HCT116 (cell line): ENCODE measurements around the gene SUMO3. TPM values are rescaled to one million over a fixed set of nuclear protein-coding genes. Genes with fewer than 3 reads are reported as not detected.

ENCODE experiments used
- ATAC-seq: fragments of 200-7000 bp; cut with Tn5 transposase; 2 replicates; pipeline ENCODE4 v1.9.1; 2020; ENCODE audit warnings: mild to moderate bottlenecking, moderate library complexity
- BruUV-seq: library from RNA; stranded (reverse); fragments of 400-500 nt; replicated peaks from 2 replicates; lab custom pipeline; 2021; lab: Mats Ljungman, UMichigan
- CTCF ChIA-PET: fragments of 300-600 bp; sonication (Branson Sonifier 250); formaldehyde crosslinking; loops from one replicate; lab custom pipeline; 2021; ENCODE audit warnings: antibody characterized with exemption; lab: Charles Lee
- POLR2A ChIA-PET: fragments of 300-600, 350-600 bp; sonication (Branson Sonifier 250); formaldehyde crosslinking; loops from one replicate; lab custom pipeline; 2021; ENCODE audit warnings: antibody characterized with exemption; lab: Charles Lee
- RAD21 ChIA-PET, 2 experiments: fragments of 300-600 bp; sonication (Branson Sonifier 250); formaldehyde crosslinking; loops; one replicate each; lab custom pipeline; 2023; ENCODE audit warnings: low total read pairs in 2 of 2; ENCODE audit not compliant: uncharacterized antibody in 2 of 2, unreplicated experiment in 2 of 2, low non-redundant PET in 1 of 2; lab: Charles Lee
- DNase-seq: peaks from one replicate; pipeline ENCODE4 v3.0.0-alpha.2; 2010; ENCODE audit warnings: low read depth, low spot score
- H2AFZ ChIP-seq: fragments of 200-600 bp; shearing (Covaris generic), sonication (generic); 2 replicates; pipeline ENCODE4 v1.6.1; 2017; ENCODE audit warnings: low read depth, mixed run types, mixed read lengths, antibody characterized with exemption, low read length; ENCODE audit not compliant: poor library complexity, severe bottlenecking
- H3K27ac ChIP-seq: 2 replicates; pipeline ENCODE4 v1.5.1; 2012; ENCODE audit warnings: low read depth, low read length
- H3K27me3 ChIP-seq: fragments of 200-600 bp; sonication (generic); 2 replicates; pipeline ENCODE4 v1.6.1; 2016; ENCODE audit warnings: mixed run types, low read length, mixed read lengths; ENCODE audit not compliant: insufficient read depth
- H3K36me3 ChIP-seq, 2 experiments: fragments of 200-500 bp in 1 of 2; fragments of 200-600 bp in 1 of 2; sonication (Bioruptor generic) in 1 of 2; sonication (generic) in 1 of 2; 2 replicates each; pipeline versions ENCODE4 v1.5.1 to v1.6.1; 2014 to 2016; ENCODE audit warnings: low read length in 2 of 2, inconsistent platforms in 1 of 2, mixed read lengths in 1 of 2, mixed run types in 1 of 2; ENCODE audit not compliant: insufficient read depth in 2 of 2, control insufficient read depth in 1 of 2
- H3K4me1 ChIP-seq, 2 experiments: fragments of 200-600 bp in 1 of 2; sonication (generic) in 1 of 2; 2 replicates each; pipeline versions ENCODE4 v1.5.1 to v1.6.1; 2012 to 2017; ENCODE audit warnings: low read length in 2 of 2, inconsistent platforms in 1 of 2, mild to moderate bottlenecking in 1 of 2, mixed read lengths in 1 of 2, mixed run types in 1 of 2, moderate library complexity in 1 of 2; ENCODE audit not compliant: insufficient read depth in 2 of 2, control insufficient read depth in 1 of 2
- H3K4me2 ChIP-seq: fragments of 200-600 bp; sonication (generic); 2 replicates; pipeline ENCODE4 v1.6.1; 2017; ENCODE audit warnings: mixed run types, low read length, mixed read lengths
- H3K4me3 ChIP-seq, 2 experiments: fragments of 200-600 bp in 1 of 2; sonication (generic) in 1 of 2; replicated peaks in 1 of 2; 2 replicates each; pipeline ENCODE4 v1.5.1; 2011 to 2016; ENCODE audit warnings: low read length in 2 of 2, control low read depth in 1 of 2, low read depth in 1 of 2, mild to moderate bottlenecking in 1 of 2, mixed read lengths in 1 of 2, mixed run types in 1 of 2
- H3K79me2 ChIP-seq: fragments of 200-600 bp; sonication (generic); 2 replicates; pipeline ENCODE4 v1.6.1; 2017; ENCODE audit warnings: mild to moderate bottlenecking, mixed run types, low read length, moderate library complexity, mixed read lengths; ENCODE audit not compliant: insufficient read depth
- H3K9ac ChIP-seq: fragments of 200-600 bp; sonication (generic); 2 replicates; pipeline ENCODE4 v1.6.1; 2016; ENCODE audit warnings: low read length, mixed read lengths
- H3K9me2 ChIP-seq: fragments of 200-600 bp; sonication (generic), shearing (Covaris generic); 2 replicates; pipeline ENCODE4 v1.6.1; 2017; ENCODE audit warnings: mixed run types, mild to moderate bottlenecking, moderate library complexity; ENCODE audit not compliant: insufficient read depth
- H3K9me3 ChIP-seq, 2 experiments: fragments of 200-500 bp in 1 of 2; fragments of 200-600 bp in 1 of 2; sonication (Bioruptor generic) in 1 of 2; sonication (generic) in 1 of 2; 2 replicates each; pipeline ENCODE4 v1.6.1; 2014 to 2017; ENCODE audit warnings: low read length in 2 of 2, mixed read lengths in 2 of 2, inconsistent platforms in 1 of 2, low read depth in 1 of 2, mild to moderate bottlenecking in 1 of 2, mixed run types in 1 of 2, moderate library complexity in 1 of 2; ENCODE audit not compliant: control insufficient read depth in 1 of 2, insufficient read depth in 1 of 2
- H4K20me1 ChIP-seq: fragments of 200-600 bp; sonication (generic), shearing (Covaris generic); 2 replicates; pipeline ENCODE4 v1.6.1; 2017; ENCODE audit warnings: mixed run types, mild to moderate bottlenecking, moderate library complexity; ENCODE audit not compliant: insufficient read depth
- CBX3 ChIP-seq: IDR thresholded peaks from 2 replicates; pipeline ENCODE4 v1.6.1; 2012; ENCODE audit warnings: low read depth
- CTCF ChIP-seq, 3 experiments: fragments of 200-600 bp in 1 of 3; sonication (generic) in 1 of 3; IDR thresholded peaks in 2 of 3; conservative IDR thresholded peaks in 1 of 3; 2 replicates each; pipeline ENCODE4 v1.5.1; 2012 to 2017; ENCODE audit warnings: low read depth in 2 of 3, low read length in 2 of 3, antibody characterized with exemption in 1 of 3, borderline replicate concordance in 1 of 3, control low read depth in 1 of 3, mild to moderate bottlenecking in 1 of 3, mixed read lengths in 1 of 3, mixed run types in 1 of 3, moderate library complexity in 1 of 3; ENCODE audit not compliant: insufficient read depth in 1 of 3
- POLR2A ChIP-seq: IDR thresholded peaks from 2 replicates; pipeline ENCODE4 v1.7.0; 2011; ENCODE audit warnings: borderline replicate concordance; ENCODE audit not compliant: insufficient read depth, insufficient read length; ENCODE audit errors: extremely low read depth
- RAD21 ChIP-seq: IDR thresholded peaks from 2 replicates; pipeline ENCODE4 v1.6.1; 2012; ENCODE audit warnings: low read depth, mild to moderate bottlenecking
- SIN3A ChIP-seq: IDR thresholded peaks from 2 replicates; pipeline ENCODE4 v1.6.1; 2012; ENCODE audit warnings: low read depth
- intact Hi-C: fragments of 100-400 bp; cut with micrococcal nuclease; formaldehyde crosslinking; loops from 2 replicates; pipeline ENCODE4 v1.10.0; 2022
- total RNA-seq: library from RNA; stranded (reverse); gene quantifications from one replicate; pipeline ENCODE4 v1.2.1, GENCODE V29; 2021; ENCODE audit not compliant: unreplicated experiment

The SUMO3 gene
- total RNA-seq, 1 experiment from 2014 or later, result 31.5 TPM

GRCh38 chr21:44857127-44857892, 39.4 kb upstream of the SUMO3 start:
- Histone ChIP-seq H2AFZ (no peak overlapping the region), H3K27ac (no peak overlapping the region), H3K4me2 (no peak overlapping the region), H3K9ac (no peak overlapping the region), H3K9me3 (no peaks in the 10 kb centered on the region), H3K4me1 (no peaks in the 10 kb centered on the region; a peak in 1 of 4 replicates), H4K20me1 (no peaks in the 10 kb centered on the region), H3K27me3 (no peaks in the 10 kb centered on the region), H3K4me3 (no peak overlapping the region), H3K9me2 (no peaks in the 10 kb centered on the region), H3K79me2 (peaks cover 57% of the 10 kb centered on the region), H3K36me3 (peaks cover 32% of the 10 kb centered on the region in 2 experiments)
- DNase-seq (no peak), ATAC-seq (no peak)
- no peak for TF ChIP-seq CBX3
- TF ChIP-seq SIN3A, result no peak
- intact Hi-C loops, result no loop called here
- ChIA-PET RAD21 (no interaction called here), POLR2A (no interaction called here), CTCF (interaction anchor here (0.8 kb wide), 1 partner anchor 64 kb away, joined by 3 read pairs; no protein-coding TSS in a partner anchor)
- no TSS peak for BruUV-seq

GRCh38 chr21:44856131-44856530, 38.3 kb upstream of the SUMO3 start:
- BruUV-seq, result no TSS peak

More at GRCh38 chr21:44856131-44856530, 38.3 kb upstream of the SUMO3 start:
- no peaks in the 10 kb centered on the region for H3K27me3 ChIP-seq
- no peak overlapping the region for H2AFZ ChIP-seq
- ATAC-seq (no peak), DNase-seq (no peak)
- intact Hi-C loops, result no loop called here
- peaks cover 45% of the 10 kb centered on the region for H3K79me2 ChIP-seq
- ChIA-PET RAD21 (no interaction called here), POLR2A (no interaction called here), CTCF (no interaction called here)
- no peaks in the 10 kb centered on the region for H4K20me1 ChIP-seq
- H3K27ac ChIP-seq, result no peak overlapping the region
- TF ChIP-seq POLR2A, result no peak
- no peak for TF ChIP-seq CTCF (IDR thresholded peaks at IDR 0.05 in 2 of 3, conservative IDR thresholded peaks at IDR 0.05 in 1 of 3; ENCODE audit: borderline replicate concordance in 1 of 3, insufficient read depth in 1 of 3, low read depth in 2 of 3, low read length in 2 of 3)
- TF ChIP-seq SIN3A, result no peak
- TF ChIP-seq RAD21, result no peak
- H3K9me2 ChIP-seq, result no peaks in the 10 kb centered on the region
- H3K4me3 ChIP-seq, result no peak overlapping the region
- peaks cover 35 to 38% of the 10 kb centered on the region in 2 experiments for H3K36me3 ChIP-seq
- H3K4me1 ChIP-seq, result no peaks in the 10 kb centered on the region; a peak in 1 of 4 replicates
- H3K9ac ChIP-seq, result no peak overlapping the region
- H3K4me2 ChIP-seq, result no peak overlapping the region
- H3K9me3 ChIP-seq, result no peaks in the 10 kb centered on the region
